MCF 10A (cell line): ENCODE results near the gene TMEM72. TPM values are rescaled to one million over a fixed set of nuclear protein-coding genes. Genes with fewer than 3 reads are reported as not detected.

ENCODE experiments used
- BruUV-seq: library from RNA; stranded (reverse); fragments of 400-500 nt; replicated peaks from 2 replicates; lab custom pipeline; 2021; lab: Mats Ljungman, UMichigan
- CTCF ChIA-PET: fragments of 300-600 bp; sonication (Branson Sonifier 250); formaldehyde crosslinking; extraction: SDS; loops from one replicate; lab custom pipeline; 2021; ENCODE audit warnings: antibody characterized with exemption, inconsistent platforms; lab: Yijun Ruan, JAX
- POLR2A ChIA-PET: fragments of 300-600, 350-650 bp; sonication (Branson Sonifier 250); formaldehyde crosslinking; extraction: SDS; loops from one replicate; lab custom pipeline; 2020; ENCODE audit warnings: antibody characterized with exemption, inconsistent platforms; lab: Yijun Ruan, JAX
- DNase-seq: peaks from one replicate; pipeline ENCODE4 v3.0.0-alpha.2; 2018; ENCODE audit not compliant: unreplicated experiment
- H3K27ac Mint-ChIP-seq: one replicate; pipeline ENCODE4 v1.8.0; 2022; ENCODE audit warnings: mild to moderate bottlenecking, low read depth, mixed read lengths; ENCODE audit not compliant: unreplicated experiment
- H3K27me3 Mint-ChIP-seq: one replicate; pipeline ENCODE4 v1.8.0; 2022; ENCODE audit warnings: mixed read lengths; ENCODE audit not compliant: insufficient read depth, unreplicated experiment
- H3K36me3 Mint-ChIP-seq: one replicate; pipeline ENCODE4 v1.8.0; 2022; ENCODE audit warnings: mild to moderate bottlenecking, moderate library complexity, mixed read lengths; ENCODE audit not compliant: insufficient read depth, unreplicated experiment
- H3K4me1 Mint-ChIP-seq: one replicate; pipeline ENCODE4 v1.8.0; 2022; ENCODE audit warnings: mixed read lengths; ENCODE audit not compliant: insufficient read depth, unreplicated experiment
- H3K4me3 Mint-ChIP-seq: one replicate; pipeline ENCODE4 v1.8.0; 2022; ENCODE audit warnings: mild to moderate bottlenecking, moderate library complexity, mixed read lengths; ENCODE audit not compliant: unreplicated experiment
- H3K9me3 Mint-ChIP-seq: one replicate; pipeline ENCODE4 v1.8.0; 2022; ENCODE audit warnings: mixed read lengths; ENCODE audit not compliant: unreplicated experiment
- intact Hi-C: fragments of 100-400 bp; cut with micrococcal nuclease; formaldehyde crosslinking; loops from 2 replicates; pipeline ENCODE4 v1.14.1; 2022
- total RNA-seq: library from RNA; stranded (reverse); gene quantifications from 2 replicates; pipeline ENCODE4 v1.2.3, GENCODE V29; 2022
- TF ChIP-seq, protein P1 (sequence below): fragments of 200-600 bp; IDR thresholded peaks from one replicate; pipeline ENCODE4 v1.8.0; 2022; ENCODE audit warnings: antibody characterized with exemption, mild to moderate bottlenecking; ENCODE audit not compliant: unreplicated experiment

The TMEM72 gene
- total RNA-seq, 1 experiment from 2014 or later = not detected

DNA sequence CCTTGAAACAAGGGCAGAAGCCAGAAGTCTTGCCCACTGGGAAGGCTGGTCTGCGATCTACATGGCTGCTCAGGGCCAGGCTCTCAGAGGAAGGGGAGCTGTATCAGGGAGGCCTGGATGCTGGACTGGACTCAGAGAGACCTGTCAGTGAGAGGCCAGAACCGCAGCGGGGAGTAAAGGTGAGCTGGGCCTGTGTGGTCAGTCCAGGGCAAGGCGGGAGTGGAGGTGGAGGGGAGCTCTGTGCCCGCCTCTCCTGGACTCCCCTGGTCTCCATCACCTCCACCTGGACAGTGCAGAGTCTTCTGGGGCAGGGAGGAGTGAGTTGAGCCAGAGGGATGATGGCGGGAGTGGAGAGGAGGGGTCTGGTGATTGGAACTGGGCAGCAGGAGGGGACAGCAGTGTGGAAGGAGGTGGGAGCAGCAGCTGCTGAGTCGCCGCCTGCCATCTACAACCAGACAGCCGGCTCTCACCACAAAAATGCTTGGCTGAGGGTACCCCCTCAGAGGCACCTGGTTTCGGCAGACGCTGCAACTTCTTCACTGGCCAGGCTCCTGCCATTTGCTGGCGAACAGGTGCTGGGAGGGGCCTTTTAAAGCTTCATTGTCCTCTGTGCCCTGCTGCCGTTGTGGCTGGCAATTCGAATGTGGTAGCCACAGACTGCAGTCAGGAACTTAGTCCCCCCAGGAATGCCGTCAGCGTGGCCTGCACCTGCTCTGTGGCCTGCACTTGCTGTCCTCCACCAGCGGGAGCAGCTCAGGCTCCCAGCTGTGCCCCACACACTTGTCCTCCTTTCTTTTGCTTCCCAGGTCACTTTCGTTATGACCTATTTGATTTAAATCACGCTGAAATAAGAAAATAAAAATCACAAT is 52.0 kb downstream of the TMEM72 start:
- POLR2A ChIA-PET = no interaction called here
- CTCF ChIA-PET = interaction anchor here (0.6 to 1.6 kb wide), 6 partner anchors 11 to 1638 kb away, joined by 3 to 6 read pairs (median 5); no protein-coding TSS in a partner anchor

DNA sequence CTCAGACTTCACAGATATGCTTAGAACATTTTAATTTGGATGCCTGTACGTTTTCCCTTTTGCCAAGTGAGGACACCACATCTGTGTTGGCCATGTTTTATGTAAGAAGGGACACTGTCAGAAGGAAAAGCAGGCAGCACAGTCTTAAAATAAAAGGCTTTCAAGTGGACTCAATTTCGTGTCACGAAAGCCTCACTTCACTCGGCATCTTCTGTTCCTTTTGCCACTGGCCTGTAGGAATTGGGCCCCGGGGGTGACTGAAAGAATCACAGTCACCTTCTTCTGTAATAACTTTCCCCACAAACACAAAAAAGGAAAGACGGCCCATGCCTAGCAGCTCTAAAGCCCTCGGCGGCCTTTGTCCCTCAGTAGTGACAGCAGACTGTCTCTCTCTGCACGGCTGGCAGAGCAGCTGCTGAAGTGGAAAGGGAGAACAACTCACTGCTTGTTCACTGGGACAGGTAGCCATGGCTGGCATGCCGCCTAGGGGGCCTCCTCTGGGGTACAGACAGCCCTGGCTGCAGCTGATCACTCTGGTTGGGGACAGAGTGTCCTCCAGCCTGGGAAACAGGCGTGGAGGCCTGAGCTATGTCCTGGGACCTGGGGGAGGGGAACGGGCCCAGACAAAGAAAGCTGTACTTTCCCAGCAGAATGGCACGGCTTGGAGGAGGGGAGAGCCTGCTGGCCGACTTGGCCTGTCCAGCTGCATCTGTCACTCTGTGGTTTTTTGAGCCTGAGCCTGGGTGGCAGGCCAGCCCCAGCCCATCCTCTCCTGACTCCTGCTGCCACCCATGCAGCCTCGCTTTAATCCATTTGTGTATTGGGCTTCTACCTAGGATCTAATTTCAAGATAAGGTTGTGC is 52.9 kb downstream of the TMEM72 start:
- no peaks in the 10 kb centered on the region for H3K36me3 Mint-ChIP-seq
- H3K9me3 Mint-ChIP-seq = no peaks in the 10 kb centered on the region
- TF ChIP-seq, protein P1, sequence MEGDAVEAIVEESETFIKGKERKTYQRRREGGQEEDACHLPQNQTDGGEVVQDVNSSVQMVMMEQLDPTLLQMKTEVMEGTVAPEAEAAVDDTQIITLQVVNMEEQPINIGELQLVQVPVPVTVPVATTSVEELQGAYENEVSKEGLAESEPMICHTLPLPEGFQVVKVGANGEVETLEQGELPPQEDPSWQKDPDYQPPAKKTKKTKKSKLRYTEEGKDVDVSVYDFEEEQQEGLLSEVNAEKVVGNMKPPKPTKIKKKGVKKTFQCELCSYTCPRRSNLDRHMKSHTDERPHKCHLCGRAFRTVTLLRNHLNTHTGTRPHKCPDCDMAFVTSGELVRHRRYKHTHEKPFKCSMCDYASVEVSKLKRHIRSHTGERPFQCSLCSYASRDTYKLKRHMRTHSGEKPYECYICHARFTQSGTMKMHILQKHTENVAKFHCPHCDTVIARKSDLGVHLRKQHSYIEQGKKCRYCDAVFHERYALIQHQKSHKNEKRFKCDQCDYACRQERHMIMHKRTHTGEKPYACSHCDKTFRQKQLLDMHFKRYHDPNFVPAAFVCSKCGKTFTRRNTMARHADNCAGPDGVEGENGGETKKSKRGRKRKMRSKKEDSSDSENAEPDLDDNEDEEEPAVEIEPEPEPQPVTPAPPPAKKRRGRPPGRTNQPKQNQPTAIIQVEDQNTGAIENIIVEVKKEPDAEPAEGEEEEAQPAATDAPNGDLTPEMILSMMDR = no peak
- intact Hi-C loops = no loop called here
- no peak for DNase-seq
- ChIA-PET CTCF (interaction anchor here (0.6 to 1.6 kb wide), 3 partner anchors 10 to 1067 kb away, joined by 3 to 6 read pairs (median 3); no protein-coding TSS in a partner anchor), POLR2A (interaction anchor here (0.7 kb wide), 1 partner anchor 15 kb away, joined by 3 read pairs; the partner anchor contains the start of gene DEPP1)
- H3K27me3 Mint-ChIP-seq = no peaks in the 10 kb centered on the region
- peak overlapping the region; percentile 12 for H3K27ac Mint-ChIP-seq
- no peak overlapping the region for H3K4me3 Mint-ChIP-seq
- peaks cover 18% of the 10 kb centered on the region for H3K4me1 Mint-ChIP-seq
- no TSS peak for BruUV-seq

More for the DNA sequence above, 52.0 kb downstream of the TMEM72 start:
- no TSS peak for BruUV-seq
- Mint-ChIP-seq H3K36me3 (no peaks in the 10 kb centered on the region), H3K4me3 (no peak overlapping the region), H3K9me3 (no peaks in the 10 kb centered on the region), H3K27ac (peak overlapping the region; percentile 12), H3K4me1 (peaks cover 24% of the 10 kb centered on the region), H3K27me3 (no peaks in the 10 kb centered on the region)
- TF ChIP-seq, protein P1 = peak; percentile 8
- intact Hi-C loops = no loop called here
- no peak for DNase-seq

DNA sequence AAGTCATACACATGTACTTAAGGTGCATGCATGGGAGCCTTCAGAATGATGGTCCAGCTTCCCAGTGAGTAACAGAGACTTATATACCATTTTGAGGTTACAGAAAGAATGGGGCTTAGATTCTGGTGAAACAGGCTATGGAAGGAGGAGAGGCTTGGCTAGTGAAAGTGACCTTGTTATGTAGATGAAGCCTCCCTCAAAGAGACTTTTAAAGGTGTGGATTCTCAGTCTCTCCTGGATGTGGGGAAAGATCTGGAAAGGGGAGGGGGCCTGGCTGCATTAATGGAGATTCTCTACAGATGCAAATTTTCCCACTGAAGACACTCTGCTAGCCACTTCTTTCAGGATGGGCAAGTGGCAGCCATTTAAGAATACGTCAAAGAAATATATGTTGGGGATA is 54.0 kb downstream of the TMEM72 start:
- Mint-ChIP-seq H3K27me3 (no peaks in the 10 kb centered on the region), H3K4me3 (no peak overlapping the region), H3K4me1 (peaks cover 18% of the 10 kb centered on the region), H3K9me3 (no peaks in the 10 kb centered on the region), H3K27ac (no peak overlapping the region), H3K36me3 (no peaks in the 10 kb centered on the region)
- BruUV-seq = no TSS peak
- POLR2A ChIA-PET = no interaction called here
- TF ChIP-seq, protein P1 = no peak
- intact Hi-C loops = no loop called here
- no peak for DNase-seq
- CTCF ChIA-PET = interaction anchor here (1.0 to 3.4 kb wide), 3 partner anchors 12 to 33 kb away, joined by 4 to 10 read pairs (median 7); partner anchors contain the start of gene DEPP1
